AG08395 (cell line): ENCODE measurements around the gene SLC25A1.

Experiments used
- DNase-seq: peaks from one replicate; pipeline ENCODE4 v3.0.0; 2012; ENCODE audit warnings: mixed read lengths, low spot score

Gene SLC25A1

DNA sequence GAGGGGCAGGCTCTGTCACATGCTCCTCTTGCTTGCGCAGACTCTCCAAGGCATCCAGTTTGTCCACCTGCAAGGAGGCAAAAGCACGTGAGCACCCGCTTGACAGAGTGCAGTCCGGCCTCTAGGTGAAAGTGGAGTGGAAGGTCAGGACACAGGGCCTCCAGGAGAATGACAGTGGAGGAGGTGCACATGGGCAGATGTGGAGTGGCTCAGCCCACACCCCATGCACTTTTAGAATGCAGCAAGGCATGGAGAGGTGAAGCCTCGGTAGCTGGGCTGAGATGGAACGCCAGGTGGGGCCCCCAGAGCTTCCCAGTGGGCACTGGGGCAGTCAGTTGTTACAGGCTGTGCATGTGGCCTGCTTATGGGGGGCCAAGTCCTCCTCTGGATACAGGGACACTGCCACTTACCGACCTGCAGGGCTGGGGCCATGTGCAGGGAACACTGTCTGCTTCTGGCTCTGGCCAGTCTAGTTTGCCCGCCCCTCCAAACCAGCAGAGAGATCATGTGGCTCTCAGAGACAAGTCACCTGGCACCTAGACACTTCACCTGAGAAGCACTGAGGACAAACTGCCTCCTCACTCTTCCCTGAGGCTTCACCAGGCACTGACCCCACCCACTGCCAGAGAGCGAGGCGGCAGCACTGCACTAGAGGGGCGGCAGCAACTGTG is 2.3 kb upstream of the SLC25A1 start:
- DNase-seq = no peak

GRCh38 chr22:19180234-19180633 is 1.7 kb upstream of the SLC25A1 start:
- no peak for DNase-seq

GRCh38 chr22:19179497-19180048 is 1.0 kb upstream of the SLC25A1 start:
- peak; percentile 81 for DNase-seq

DNA sequence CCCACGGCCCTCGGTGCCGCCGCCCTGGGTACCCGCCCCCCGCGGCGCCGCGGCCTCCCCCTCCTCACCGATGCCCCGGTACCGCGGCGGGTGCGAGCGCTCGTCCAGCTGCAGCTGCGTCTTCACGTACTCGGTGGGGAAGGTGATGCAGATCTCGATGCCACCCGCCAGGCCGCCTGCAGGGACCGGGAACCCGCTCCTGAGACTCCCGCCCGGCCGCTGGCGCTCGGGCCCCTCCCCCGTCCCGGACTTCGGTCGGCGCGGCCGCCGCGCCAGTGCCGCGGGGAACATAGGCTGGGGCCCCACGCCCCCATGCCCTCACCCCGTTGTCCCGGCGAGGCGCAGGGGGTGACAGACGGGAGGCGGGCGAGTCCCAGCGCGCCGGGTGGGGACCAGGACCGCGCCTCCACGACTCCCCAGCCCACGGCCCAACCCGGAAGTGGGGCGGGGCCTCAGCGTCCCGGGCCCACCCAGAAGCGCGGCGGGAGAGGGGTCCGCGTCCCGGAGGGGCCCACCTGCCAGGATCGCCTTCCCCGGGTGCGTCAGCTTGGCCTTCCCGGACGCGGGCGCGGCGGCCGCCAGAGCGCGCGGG is 375 bp downstream of the SLC25A1 start:
- DNase-seq = peak; percentile 32

- DNase-seq = no peak
Observed at GRCh38 chr22:19177164-19178064, 1.1 kb downstream of the SLC25A1 start.

GRCh38 chr22:19176732-19177131 is 1.8 kb downstream of the SLC25A1 start:
- no peak for DNase-seq

- no peak for DNase-seq
Observed at GRCh38 chr22:19176175-19176643, 2.3 kb downstream of the SLC25A1 start.

GRCh38 chr22:19175602-19176174 is 2.8 kb downstream of the SLC25A1 start:
- no peak for DNase-seq

DNA sequence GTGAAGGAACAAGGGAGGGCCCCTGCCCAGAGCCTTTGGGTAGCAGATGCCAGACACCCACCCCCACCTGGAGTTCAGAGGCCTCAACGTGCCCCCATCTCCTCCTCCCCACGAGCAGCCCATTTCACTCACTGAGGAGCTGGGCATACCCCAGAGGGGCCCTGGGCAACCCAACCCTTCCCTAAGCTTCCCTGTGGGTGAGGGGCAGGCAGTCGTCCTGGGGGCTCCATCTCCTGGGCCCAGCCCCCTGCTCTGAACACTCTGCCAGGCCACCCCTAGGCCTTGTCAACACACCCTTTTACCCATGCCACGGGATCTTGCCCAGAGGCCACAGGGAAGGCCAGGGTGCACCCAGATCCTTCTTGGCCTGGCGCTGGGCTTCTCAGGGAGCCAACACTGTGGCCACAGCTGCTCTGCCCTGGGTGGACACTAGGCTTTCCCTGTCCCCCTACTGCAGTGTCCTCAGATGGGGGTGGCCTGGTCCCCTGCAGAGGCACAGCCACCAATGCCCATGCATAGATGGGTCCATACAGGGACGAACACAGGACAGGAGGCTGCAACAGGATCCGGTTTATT is 3.4 kb downstream of the SLC25A1 start:
- no peak for DNase-seq

DNA sequence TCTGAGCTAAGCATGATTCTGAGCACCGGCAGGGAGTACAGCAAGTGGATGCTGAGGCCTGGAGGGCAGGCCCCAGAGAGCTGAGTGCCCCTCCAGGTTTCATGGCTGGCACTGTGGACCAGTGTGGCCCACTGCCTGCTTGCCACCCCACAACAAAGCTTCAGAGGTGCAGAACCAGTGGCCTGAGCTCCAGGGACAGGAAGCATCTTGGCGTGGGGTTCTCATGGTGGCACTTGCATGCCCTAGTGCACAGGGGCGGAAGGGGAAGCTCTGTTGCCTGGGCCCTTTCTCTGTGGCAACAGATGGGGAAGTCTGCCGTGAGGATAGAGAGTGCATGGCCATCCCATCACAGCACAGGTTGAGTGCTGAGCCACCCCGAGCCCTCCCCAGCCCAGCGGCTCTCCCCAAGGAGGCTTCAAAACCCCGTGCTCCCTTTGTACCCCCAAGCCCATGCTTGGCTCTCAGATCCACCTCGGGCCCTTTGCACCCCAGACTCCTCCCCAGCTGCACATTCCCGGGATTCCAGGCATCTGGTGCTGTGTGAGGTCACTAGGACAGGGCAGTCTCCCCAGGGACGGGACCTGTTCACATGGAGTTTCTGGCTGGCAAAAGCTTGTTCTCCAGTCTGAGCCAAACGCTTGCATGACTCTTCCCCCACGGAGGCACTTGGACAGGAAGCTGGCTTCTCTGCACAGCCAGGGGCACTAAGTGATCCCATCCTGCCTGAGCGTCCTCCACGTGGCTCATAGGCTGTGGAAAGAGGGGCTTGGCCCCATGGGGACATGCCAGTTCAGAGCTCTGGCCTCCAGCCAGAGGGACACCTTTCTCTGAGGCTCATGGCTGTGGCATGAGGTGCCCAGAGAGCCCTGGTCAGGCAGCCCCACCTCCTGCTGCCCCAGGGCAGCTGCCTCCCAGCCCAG is 4.2 kb downstream of the SLC25A1 start:
- DNase-seq = peak; percentile 63

GRCh38 chr22:19173047-19174035 is 5.2 kb downstream of the SLC25A1 start:
- DNase-seq = no peak

DNA sequence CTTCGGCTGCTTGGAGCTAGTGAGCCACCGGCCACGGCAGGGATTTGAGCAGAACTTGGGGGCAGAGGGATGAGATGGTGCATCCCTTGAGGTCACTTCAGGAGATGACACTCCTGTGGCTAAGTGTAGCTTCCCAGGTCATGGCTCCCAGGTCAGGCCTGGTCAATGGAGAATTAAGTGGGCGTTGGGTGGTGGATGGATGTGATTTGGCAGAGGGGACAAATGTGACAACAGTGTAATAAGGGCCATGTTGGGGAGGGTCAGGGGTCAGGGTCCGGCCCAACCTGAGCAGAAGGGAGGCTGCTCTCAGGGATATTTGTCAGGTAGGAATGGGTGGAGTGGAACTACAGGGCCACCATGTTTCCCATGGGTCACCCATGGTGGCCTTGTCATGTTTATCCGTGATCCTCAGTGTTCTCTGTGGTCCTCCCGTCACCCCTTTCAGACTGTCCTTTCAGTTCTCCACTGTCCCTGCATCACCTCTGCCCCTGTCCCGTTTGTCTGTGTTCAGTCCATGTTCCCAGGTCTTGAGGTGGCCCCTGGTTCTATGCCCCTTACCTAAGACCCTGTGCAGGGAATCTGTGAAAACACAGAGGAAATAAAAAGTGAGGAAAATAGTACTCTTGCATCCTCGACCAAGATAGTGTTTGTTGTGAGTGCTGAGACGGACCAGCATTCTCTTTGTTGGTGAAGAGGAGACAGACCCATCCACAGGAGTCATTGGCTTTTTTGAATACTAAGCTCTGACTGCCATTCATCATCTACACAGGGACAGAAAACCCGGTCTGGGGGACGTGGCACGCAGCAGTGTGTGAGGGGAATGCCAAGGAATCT is 6.1 kb downstream of the SLC25A1 start:
- DNase-seq = no peak

- no peak for DNase-seq
Observed at GRCh38 chr22:19169947-19170318, 8.6 kb downstream of the SLC25A1 start.

DNA sequence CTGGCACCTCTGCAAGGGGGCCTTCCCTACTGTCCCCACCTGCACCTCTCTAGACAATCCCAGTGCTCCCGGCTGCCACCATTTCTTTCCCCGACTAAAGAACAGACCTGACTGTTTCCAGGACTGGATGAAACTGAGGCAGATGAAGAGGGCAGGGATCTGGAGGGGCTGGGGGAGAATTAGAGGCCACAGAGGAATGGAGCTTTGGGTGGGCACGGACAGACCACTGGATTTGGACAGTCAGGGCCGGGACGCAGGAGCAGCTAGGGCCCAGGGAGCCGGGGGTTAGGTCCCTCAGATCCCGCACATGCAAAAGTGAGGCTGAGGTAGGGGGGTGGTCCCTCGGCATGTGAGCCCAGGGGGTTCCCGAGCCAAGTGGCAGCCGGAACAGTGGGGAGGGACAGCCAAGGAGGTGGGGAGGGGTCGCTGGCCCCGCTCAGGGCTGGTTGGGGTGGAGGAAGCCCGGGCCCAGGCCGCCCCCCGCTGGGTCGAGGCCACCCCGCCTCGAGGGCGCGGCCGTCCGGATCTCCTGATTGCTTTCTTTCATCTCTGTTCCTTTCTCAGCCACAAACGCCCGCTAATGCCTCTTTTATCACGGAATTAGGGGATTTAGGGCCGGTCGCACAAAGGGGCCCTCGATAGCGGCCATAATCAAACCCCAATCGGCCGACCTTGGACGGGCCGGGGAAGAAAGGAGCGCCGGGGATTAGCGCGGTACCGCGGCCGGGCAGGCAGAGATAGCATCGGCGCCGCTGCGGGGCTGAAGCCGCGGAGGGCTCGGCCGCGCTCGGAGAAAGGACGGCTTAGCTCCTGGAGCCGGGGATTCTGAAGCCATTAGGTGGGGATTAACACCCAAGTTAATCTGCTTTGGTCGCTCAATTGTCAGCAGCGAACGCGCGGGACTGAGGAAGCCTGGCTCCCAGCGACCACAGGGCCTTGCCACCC is 9.3 kb downstream of the SLC25A1 start:
- no peak for DNase-seq

DNA sequence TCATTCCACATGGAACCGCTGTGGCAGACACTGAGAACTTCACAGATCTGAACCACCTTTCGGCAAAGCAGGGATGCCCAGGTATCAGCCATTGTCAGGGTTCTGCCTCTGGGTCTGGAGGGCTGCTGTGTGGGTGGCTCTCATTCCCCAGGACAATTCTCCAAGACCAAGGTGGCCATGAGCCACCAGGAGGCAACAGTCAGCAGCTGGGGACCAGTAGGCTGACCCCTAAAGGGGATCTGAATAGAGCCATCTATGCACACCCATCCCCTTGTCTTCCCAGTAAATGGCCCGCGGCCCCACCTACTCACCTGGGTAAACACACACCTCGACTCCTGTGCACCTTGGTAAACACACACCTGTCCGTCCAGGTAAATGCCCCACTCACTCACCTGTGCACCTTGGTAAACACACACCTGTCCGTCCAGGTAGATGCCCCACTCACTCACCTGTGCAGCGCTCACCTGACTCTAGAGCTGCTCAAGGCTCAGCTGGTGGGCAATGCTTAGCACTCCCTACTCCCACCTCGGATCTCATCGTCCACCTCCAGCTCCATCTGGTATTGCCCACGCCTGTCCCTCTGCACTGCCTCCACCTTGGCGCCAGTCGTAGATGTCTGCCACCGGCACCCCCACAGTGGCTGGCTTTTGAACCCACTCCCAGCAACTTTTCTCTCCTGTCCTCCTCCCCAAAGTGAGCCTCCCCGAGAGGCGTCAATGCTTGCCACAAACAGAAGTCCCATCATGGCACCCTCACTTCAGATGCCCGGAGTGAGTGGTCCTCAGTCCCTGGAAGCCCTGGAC is 10.2 kb downstream of the SLC25A1 start:
- DNase-seq = no peak

- no peak for DNase-seq
Observed at GRCh38 chr22:19167106-19167869, 11.2 kb downstream of the SLC25A1 start.
